ENCODE results near the gene BCAR3.
"Not testable (repeated sequence)": the region's sequence is repeated elsewhere in the genome, so short reads cannot be mapped to it uniquely, and the experiment has no call there.

The BCAR3 gene

DNA sequence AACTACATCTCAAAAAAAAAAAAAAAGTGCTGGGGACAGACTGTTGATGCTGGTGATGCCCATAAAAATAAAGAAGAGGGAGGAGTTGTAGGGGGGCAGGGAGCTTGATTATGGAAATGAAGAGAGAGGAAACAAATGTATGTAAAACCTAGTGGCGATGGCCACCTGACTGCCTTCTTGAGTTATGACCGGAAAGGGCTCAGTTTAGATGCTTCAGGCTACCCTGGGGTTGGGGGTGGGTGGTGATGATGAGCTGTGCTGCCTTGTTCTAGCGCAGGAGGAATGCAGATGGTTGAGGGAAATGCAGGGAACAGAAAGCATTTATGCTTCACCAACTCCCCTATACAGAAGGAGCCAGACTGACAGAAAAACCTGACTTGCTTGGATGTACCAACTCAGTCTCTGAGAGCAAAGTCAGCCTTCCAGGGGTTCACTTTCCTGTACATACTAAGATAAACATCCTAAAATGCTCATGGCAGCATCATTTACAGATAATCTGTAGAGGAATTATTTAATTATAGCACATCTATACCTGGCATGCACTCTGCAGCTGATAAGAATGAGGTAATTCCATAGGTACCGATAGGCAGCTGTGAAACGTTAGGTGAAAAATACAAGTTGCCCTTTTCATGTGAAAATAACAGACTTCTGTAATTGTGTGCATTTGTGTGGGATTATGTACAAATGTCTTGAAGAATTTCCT is 8.0 kb upstream of the BCAR3 start:
- no peak for DNase-seq (ENCODE audit: low read depth)

- DNase-seq (ENCODE audit: low read depth) = no peak
These were observed 5.9 kb upstream of the BCAR3 start for GRCh38 chr1:93687542-93687941.

GRCh38 chr1:93686504-93687250 is 5.0 kb upstream of the BCAR3 start:
- no peak for DNase-seq (ENCODE audit: low read depth)

DNA sequence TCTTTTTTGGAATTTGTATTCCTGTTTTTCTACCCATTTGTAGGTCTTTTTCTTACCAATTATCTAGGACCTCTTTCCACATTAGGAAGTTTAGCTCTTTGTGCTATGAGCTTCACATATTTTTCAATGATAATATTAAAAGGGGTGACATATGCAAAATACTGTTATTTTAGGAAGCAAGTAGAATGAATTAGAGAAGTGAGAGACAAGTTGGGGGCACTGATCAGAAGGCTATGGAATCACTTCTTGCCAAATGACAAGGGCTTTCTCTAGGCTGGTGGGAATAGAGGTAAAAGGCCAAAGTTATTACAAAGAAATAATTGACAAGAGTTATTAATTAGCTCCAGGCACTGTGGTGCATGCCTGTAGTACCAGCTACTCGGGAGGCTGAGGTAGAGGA is 4.3 kb upstream of the BCAR3 start:
- no peak for DNase-seq (ENCODE audit: low read depth)

DNA sequence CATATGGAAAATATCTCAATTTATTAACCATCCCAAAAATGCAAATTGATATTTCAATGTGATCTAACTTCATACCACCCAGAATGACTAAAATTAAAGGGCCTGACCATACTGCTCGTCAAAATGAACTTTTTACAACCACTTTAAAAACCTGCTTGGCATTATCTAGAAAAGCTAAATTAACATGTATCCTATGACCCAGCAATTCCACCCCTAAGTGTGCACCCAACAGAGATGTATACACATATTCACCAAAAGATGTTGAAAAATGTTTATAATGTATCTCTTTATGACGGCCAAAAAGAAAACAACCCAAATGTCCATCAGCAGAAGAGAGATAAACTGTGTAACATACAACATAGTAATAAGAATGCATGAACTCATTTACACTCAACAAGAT is 1.6 kb upstream of the BCAR3 start:
- DNase-seq (ENCODE audit: low read depth) = no peak

GRCh38 chr1:93681989-93682412 is 364 bp upstream of the BCAR3 start:
- no peak for DNase-seq (ENCODE audit: low read depth)

DNA sequence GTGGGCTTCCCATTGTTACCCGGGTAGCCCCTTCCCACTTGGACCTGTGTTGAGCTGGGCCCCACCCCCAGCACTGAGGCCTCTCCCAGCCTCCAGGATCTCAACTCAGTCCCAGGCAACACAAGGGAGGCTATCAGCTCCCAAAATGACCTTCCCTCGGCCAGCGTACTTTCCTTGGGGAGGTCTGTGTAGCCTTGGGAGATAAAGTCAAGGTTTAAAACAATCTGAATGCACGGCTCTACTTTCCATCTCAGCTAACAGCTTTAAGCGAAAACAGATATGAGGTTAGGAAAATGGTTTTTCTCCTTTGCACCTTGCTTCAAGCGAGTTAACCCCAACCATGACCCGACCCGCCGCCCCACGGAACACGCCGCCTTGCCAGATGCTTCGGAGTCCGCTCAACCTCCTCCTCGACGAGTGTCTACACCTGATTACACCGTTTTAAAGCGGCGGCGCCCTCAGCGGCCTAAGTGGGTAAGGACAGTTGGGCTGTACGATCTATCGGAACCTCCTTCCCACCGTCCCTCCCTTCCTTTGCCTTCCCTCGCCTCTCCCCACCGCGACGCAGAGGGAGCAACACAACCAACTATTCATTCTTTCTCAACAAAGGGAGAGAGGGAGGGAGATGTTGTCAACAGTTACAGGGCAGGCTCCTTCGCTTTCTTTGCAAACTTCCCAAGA is 1.1 kb downstream of the BCAR3 start:
- peak; percentile 82 for DNase-seq (ENCODE audit: low read depth)

DNA sequence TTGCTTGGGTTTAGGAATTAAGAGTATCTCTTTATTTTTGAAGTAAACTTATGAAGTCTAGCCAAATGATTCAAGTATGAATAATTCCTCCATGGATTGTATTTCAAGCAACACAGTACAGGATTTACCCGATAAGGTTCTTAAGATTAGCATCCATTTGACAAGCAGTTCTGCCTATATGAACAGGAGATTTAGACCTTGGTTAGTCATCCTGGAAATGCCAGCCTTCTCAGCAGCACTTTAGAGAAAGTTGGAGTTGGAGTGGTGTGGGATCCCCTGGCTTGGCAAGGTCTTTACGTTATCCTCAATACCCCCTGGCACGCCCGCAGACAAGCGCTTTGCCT is 1.6 kb downstream of the BCAR3 start:
- no peak for DNase-seq (ENCODE audit: low read depth)

GRCh38 chr1:93679546-93679945 is 2.1 kb downstream of the BCAR3 start:
- no peak for DNase-seq (ENCODE audit: low read depth)

GRCh38 chr1:93678946-93679480 is 2.6 kb downstream of the BCAR3 start:
- DNase-seq (ENCODE audit: low read depth) = no peak

GRCh38 chr1:93678491-93678890 is 3.1 kb downstream of the BCAR3 start:
- no peak for DNase-seq (ENCODE audit: low read depth)

GRCh38 chr1:93677729-93678128 is 3.9 kb downstream of the BCAR3 start:
- no peak for DNase-seq (ENCODE audit: low read depth)

DNA sequence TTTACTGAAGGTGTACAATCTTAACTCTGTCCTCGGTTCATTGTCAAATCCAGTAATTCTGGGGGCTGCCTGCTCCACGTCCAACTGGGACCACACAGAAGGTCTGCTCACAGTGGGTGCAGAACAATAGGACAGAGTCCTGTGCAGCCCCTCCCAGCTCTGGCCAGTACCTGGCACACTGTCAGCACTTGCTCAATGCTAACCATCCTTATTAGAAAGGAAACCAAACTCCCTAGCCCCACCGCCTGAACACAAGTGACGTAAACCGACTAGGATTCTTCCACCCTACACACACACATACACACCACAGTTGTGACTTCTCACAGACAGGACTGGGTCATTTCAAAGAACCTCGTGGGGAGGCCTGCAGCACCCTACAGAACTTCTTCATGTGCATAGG is 5.2 kb downstream of the BCAR3 start:
- no peak for DNase-seq (ENCODE audit: low read depth)

DNA sequence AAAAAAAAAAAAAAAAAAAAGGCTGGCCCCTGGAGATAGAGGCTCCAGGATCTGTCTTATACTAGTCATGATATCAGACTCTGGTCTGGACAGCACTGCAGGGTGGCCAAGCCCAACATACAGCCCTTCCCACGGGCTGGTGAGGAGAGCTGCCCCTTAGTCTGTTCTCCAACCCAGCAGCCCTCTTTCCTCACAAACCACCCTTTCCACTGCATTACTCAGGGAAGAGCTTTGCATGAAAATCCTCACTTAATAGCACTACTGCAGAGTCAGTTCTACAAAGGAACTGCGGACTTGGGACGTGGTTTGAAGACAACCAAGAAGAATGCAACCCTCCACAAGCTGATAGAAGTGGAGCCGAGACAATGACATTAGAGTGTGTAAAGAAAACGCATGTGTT is 5.7 kb downstream of the BCAR3 start:
- DNase-seq (ENCODE audit: low read depth) = no peak

GRCh38 chr1:93675271-93675670 is 6.4 kb downstream of the BCAR3 start:
- DNase-seq (ENCODE audit: low read depth) = no peak

- DNase-seq (ENCODE audit: low read depth) = not testable (repeated sequence)
These were observed 7.6 kb downstream of the BCAR3 start for GRCh38 chr1:93674071-93674470.

DNA sequence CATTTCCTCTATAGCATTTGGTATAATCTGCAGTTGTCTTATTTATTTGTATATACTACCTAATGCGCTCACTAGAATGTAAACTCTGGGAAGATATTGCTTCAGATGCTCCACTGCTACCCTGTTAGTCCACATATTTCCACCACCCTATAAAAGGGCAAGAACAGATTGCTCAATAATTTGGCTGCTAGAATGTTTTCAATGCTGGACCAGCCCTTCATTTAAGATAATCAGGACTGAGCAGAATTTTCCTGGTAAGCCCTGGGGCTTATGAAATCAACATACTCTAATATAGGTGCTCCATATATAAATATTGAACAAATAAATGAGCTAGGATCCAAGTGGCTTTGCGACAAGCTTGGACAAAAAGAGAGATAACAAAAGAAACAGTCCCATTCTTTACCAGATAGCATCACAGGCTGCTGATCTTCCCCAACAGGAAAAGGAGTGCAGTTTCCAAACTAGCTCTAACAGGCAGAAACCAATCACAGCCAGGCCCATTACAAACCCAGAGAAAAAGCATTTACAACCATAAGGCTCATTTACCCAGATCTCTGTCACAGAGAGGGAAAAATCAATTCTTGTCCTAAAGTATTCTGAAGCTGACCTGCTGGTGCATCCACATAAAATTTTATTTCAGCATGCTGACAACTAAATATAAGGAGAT is 8.3 kb downstream of the BCAR3 start:
- DNase-seq (ENCODE audit: low read depth) = no peak

- DNase-seq (ENCODE audit: low read depth) = no peak
These were observed 9.0 kb downstream of the BCAR3 start for GRCh38 chr1:93672477-93673162.

GRCh38 chr1:93672069-93672468 is 9.6 kb downstream of the BCAR3 start:
- no peak for DNase-seq (ENCODE audit: low read depth)

GRCh38 chr1:93671099-93671621 is 10.5 kb downstream of the BCAR3 start:
- DNase-seq (ENCODE audit: low read depth) = no peak

GRCh38 chr1:93670141-93670540 is 11.5 kb downstream of the BCAR3 start:
- no peak for DNase-seq (ENCODE audit: low read depth)

DNA sequence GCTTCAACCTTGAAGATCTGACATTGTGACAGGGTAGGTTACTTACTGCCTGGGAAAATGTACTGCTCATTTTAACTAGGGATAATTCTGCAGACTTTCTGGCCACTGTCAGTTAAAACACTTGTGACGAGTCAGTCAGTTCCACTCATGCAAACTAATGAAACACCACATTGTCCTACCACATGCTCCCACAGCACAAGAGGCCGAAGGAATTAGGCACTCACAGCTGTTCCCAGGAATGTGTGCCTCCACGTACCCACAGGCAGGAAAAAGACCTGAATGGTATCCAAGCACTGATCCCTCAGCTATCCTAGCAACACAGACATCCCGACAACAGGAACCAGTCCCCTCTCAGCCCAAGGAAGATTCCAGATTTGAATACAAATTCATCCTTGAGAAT is 12.3 kb downstream of the BCAR3 start:
- DNase-seq (ENCODE audit: low read depth) = no peak
